ENCODE data around the gene PLP2. TPM values are rescaled to one million over a fixed set of nuclear protein-coding genes. Genes with fewer than 3 reads are reported as not detected.
"Not testable (repeated sequence)": the region's sequence is repeated elsewhere in the genome, so short reads cannot be mapped to it uniquely, and the experiment has no call there.

Gene PLP2
- total RNA-seq, 1 donor from 2014 or later, result 13.4 TPM

- DNase-seq (ENCODE audit: low read depth), result peak; percentile 63
Measured at GRCh38 chrX:49163555-49164419, 7.9 kb upstream of the PLP2 start.

- no peak for DNase-seq (ENCODE audit: low read depth)
Measured at GRCh38 chrX:49164589-49165360, 6.9 kb upstream of the PLP2 start.

GRCh38 chrX:49165901-49166881 lies 5.5 kb upstream of the PLP2 start:
- peak; percentile 77 for DNase-seq (ENCODE audit: low read depth)

- DNase-seq (ENCODE audit: low read depth), result peak; percentile 67
Measured at GRCh38 chrX:49166914-49167739, 4.6 kb upstream of the PLP2 start.

GRCh38 chrX:49167740-49168108 lies 4.0 kb upstream of the PLP2 start:
- DNase-seq (ENCODE audit: low read depth), result no peak

GRCh38 chrX:49172280-49172780 lies 632 bp downstream of the PLP2 start:
- DNase-seq (ENCODE audit: low read depth), result no peak

- not testable (repeated sequence) for DNase-seq (ENCODE audit: low read depth)
Measured at GRCh38 chrX:49173544-49173943, 1.8 kb downstream of the PLP2 start.

GRCh38 chrX:49174723-49175122 lies 3.0 kb downstream of the PLP2 start:
- no peak for DNase-seq (ENCODE audit: low read depth)

GRCh38 chrX:49175435-49176274 lies 4.0 kb downstream of the PLP2 start:
- no peak for DNase-seq (ENCODE audit: low read depth)

- DNase-seq (ENCODE audit: low read depth), result no peak
Measured at GRCh38 chrX:49176421-49177326, 5.0 kb downstream of the PLP2 start.

- no peak for DNase-seq (ENCODE audit: low read depth)
Measured at GRCh38 chrX:49177338-49177833, 5.7 kb downstream of the PLP2 start.

- no peak for DNase-seq (ENCODE audit: low read depth)
Measured at GRCh38 chrX:49177873-49178480, 6.3 kb downstream of the PLP2 start.

- no peak for DNase-seq (ENCODE audit: low read depth)
Measured at GRCh38 chrX:49178537-49178936, 6.8 kb downstream of the PLP2 start.

GRCh38 chrX:49179358-49179757 lies 7.7 kb downstream of the PLP2 start:
- no peak for DNase-seq (ENCODE audit: low read depth)

- no peak for DNase-seq (ENCODE audit: low read depth)
Measured at GRCh38 chrX:49183701-49184281, 12.1 kb downstream of the PLP2 start.

GRCh38 chrX:49184294-49185281 lies 12.9 kb downstream of the PLP2 start:
- peak; percentile 83 for DNase-seq (ENCODE audit: low read depth)

All from renal cortical epithelial cell (primary cell).